Thyroid gland (tissue), 4 donors: ENCODE results near the gene VAPA. TPM values are rescaled to one million over a fixed set of nuclear protein-coding genes. Genes with fewer than 3 reads are reported as not detected.
A peak's percentile ranks its signal among the peaks of the same experiment; 100 is the strongest.

Experiments used
- DNase-seq, 2 donors: peaks; one replicate each; pipeline ENCODE4 v3.0.0-alpha.2; 2019
- H3K27ac ChIP-seq, 3 donors: fragments of 200-600 bp; sonication (generic); 1 replicate in 2 of 3; 2 replicates in 1 of 3; pipeline ENCODE4 v1.5.1; 2016 to 2019; ENCODE audit warnings: mild to moderate bottlenecking in 1 of 3, moderate library complexity in 1 of 3
- H3K27me3 ChIP-seq: fragments of 200-600 bp; sonication (generic); one replicate; pipeline ENCODE4 v1.5.1; 2019
- H3K36me3 ChIP-seq, 2 donors: fragments of 200-600 bp; sonication (generic); one replicate each; pipeline ENCODE4 v1.5.1; 2016 to 2019
- H3K4me1 ChIP-seq, 2 donors: fragments of 200-600 bp; sonication (generic); one replicate each; pipeline ENCODE4 v1.5.1; 2017 to 2019
- H3K4me3 ChIP-seq, 3 donors: fragments of 200-600 bp; sonication (generic); replicated peaks in 1 of 3; 1 replicate in 2 of 3; 2 replicates in 1 of 3; pipeline ENCODE4 v1.5.1; 2016; ENCODE audit warnings: mild to moderate bottlenecking in 1 of 3
- H3K9me3 ChIP-seq: fragments of 200-600 bp; sonication (generic); one replicate; pipeline ENCODE4 v1.5.1; 2017
- CTCF ChIP-seq, 6 experiments: fragments of 200-600 bp in 3 of 6; fragments of 450-650 bp in 3 of 6; sonication (generic) in 3 of 6; IDR thresholded peaks; one replicate each; pipeline ENCODE4 v1.5.1; 2016 to 2019; ENCODE audit warnings: antibody characterized with exemption in 6 of 6, mild to moderate bottlenecking in 2 of 6, inconsistent platforms in 1 of 6, moderate library complexity in 1 of 6
- POLR2A ChIP-seq, 2 donors: fragments of 450-650 bp; IDR thresholded peaks; one replicate each; pipeline ENCODE4 v1.6.1; 2017; ENCODE audit warnings: antibody characterized with exemption in 2 of 2, mild to moderate bottlenecking in 2 of 2, moderate library complexity in 1 of 2
- WGBS, 2 donors: methylation state at CpG; one replicate each; pipeline ENCODE4 v1.1.5; 2017; 5-methylcytosine and 5-hydroxymethylcytosine counted together
- intact Hi-C: fragments of 100-400 bp; cut with DNase I; formaldehyde crosslinking; loops from one replicate; pipeline ENCODE4 v1.15.1; 2023
- total RNA-seq, 4 donors: library from RNA; depleted of rRNA; stranded (reverse); fragments of >200 nt; gene quantifications; one replicate each; pipeline ENCODE4 v1.2.3, GENCODE V29; 2016

Gene VAPA
- total RNA-seq, 4 donors from 2014 or later, result 232 to 261 (median 244) TPM

GRCh38 chr18:9951022-9951859 is 37.4 kb downstream of the VAPA start:
- Histone ChIP-seq H3K36me3 (peaks cover 31 to 32% of the 10 kb centered on the region in 2 donors), H3K27me3 (no peaks in the 10 kb centered on the region), H3K4me3 (no peak overlapping the region), H3K27ac (no peak overlapping the region), H3K9me3 (no peaks in the 10 kb centered on the region), H3K4me1 (no peaks in the 10 kb centered on the region)
- TF ChIP-seq CTCF (IDR thresholded peaks at IDR 0.05) (peak in 5 of 6 experiments; percentile 14 to 40 (median 27)), POLR2A (IDR thresholded peaks at IDR 0.05) (no peak)
- WGBS, 2 donors, result 80 to 85% methylated on average over 9 of the region's 9 CpGs
- intact Hi-C loops, result no loop called here
- DNase-seq, result no peak

GRCh38 chr18:9952633-9953416 is 39.0 kb downstream of the VAPA start:
- H3K4me1 ChIP-seq, result no peaks in the 10 kb centered on the region
- no peak overlapping the region for H3K4me3 ChIP-seq
- H3K27me3 ChIP-seq, result no peaks in the 10 kb centered on the region
- no peak for DNase-seq
- intact Hi-C loops, result no loop called here
- H3K9me3 ChIP-seq, result no peaks in the 10 kb centered on the region
- TF ChIP-seq CTCF (IDR thresholded peaks at IDR 0.05), result no peak
- TF ChIP-seq POLR2A (IDR thresholded peaks at IDR 0.05), result no peak
- WGBS, 2 donors, result 85 to 86% methylated on average over 1 of the region's 1 CpG
- H3K27ac ChIP-seq, result no peak overlapping the region
- H3K36me3 ChIP-seq, result peaks cover 21% of the 10 kb centered on the region in 2 donors

DNA sequence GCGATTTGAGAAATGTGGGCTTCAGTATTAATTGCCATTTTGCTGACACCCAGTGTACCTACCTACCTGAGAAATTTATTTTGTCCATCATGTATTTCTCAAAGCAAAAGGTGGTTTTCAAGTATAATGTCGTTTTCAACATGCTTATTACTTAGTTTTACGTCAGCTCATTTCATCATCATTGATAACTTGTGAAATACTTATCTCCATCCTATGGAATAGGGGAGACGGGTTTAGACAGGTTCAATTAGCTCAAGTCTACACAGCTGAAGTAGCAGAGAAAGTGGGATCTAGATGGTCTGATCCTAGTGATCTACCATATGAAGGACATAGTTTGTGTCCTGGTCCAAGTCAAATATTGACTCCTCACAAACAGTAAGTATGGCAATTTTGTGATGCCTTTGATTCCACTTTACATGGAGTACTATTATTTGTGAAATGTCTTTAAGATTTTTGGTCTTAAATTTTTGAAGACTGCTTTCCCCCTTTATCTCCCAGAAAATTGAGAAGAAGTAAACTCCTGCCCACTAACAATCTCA is 45.1 kb downstream of the VAPA start:
- H3K4me1 ChIP-seq, result no peaks in the 10 kb centered on the region
- no peak for DNase-seq
- H3K4me3 ChIP-seq, result no peak overlapping the region
- no peak for TF ChIP-seq POLR2A (IDR thresholded peaks at IDR 0.05)
- TF ChIP-seq CTCF (IDR thresholded peaks at IDR 0.05), result no peak
- intact Hi-C loops, result no loop called here
- no peak overlapping the region for H3K27ac ChIP-seq
- H3K9me3 ChIP-seq, result no peaks in the 10 kb centered on the region
- no peaks in the 10 kb centered on the region for H3K27me3 ChIP-seq
- 96% methylated on average over 4 of the region's 4 CpGs for WGBS, 2 donors
- H3K36me3 ChIP-seq, result peaks cover 4 to 9% of the 10 kb centered on the region in 2 donors

DNA sequence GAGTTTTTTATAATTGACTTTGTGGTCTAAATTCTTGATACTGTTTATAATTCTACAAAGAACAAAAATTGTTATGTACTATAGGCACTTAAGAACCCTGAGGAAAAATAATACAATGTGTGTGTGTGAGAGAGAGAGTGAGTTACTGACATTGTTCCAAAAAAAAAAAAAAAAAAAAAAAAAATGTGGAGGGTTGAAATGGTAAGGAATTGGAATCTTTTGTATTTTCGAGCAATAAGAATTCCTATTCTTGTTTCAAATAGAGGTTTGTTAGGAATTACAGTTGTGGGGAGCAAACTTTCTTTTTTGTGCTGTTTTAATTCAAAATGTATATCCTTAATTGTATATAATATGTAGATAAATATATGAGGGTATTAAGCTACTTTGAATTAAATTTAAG is 45.7 kb downstream of the VAPA start:
- Histone ChIP-seq H3K27me3 (no peaks in the 10 kb centered on the region), H3K4me3 (no peak overlapping the region), H3K9me3 (no peaks in the 10 kb centered on the region), H3K36me3 (peaks cover 3 to 4% of the 10 kb centered on the region in 2 donors), H3K4me1 (no peaks in the 10 kb centered on the region), H3K27ac (no peak overlapping the region)
- TF ChIP-seq CTCF (IDR thresholded peaks at IDR 0.05) (no peak), POLR2A (IDR thresholded peaks at IDR 0.05) (no peak)
- 83 to 94% methylated on average over 1 of the region's 1 CpG for WGBS, 2 donors
- intact Hi-C loops, result no loop called here
- DNase-seq, result no peak
